Effector memory CD4-positive, alpha-beta T cell (primary cell): ENCODE results near the gene DGCR2.

Source experiments
- DNase-seq, 3 donors: peaks; one replicate each; pipeline ENCODE4 v3.0.0-alpha.2; 2020
- H3K27ac ChIP-seq: 2 replicates; pipeline ENCODE4 v1.7.0; 2013; ENCODE audit warnings: mild to moderate bottlenecking, low read length, moderate library complexity; ENCODE audit not compliant: insufficient read depth, poor library complexity, severe bottlenecking
- H3K27me3 ChIP-seq: replicated peaks from 2 replicates; pipeline ENCODE4 v1.7.0; 2013; ENCODE audit warnings: mild to moderate bottlenecking, low read length; ENCODE audit not compliant: insufficient read depth, control insufficient read depth, poor library complexity, severe bottlenecking
- H3K36me3 ChIP-seq: 2 replicates; pipeline ENCODE4 v1.7.0; 2013; ENCODE audit warnings: mild to moderate bottlenecking, low read length, moderate library complexity; ENCODE audit not compliant: control insufficient read depth, insufficient read depth
- H3K4me1 ChIP-seq: 2 replicates; pipeline ENCODE4 v1.7.0; 2013; ENCODE audit warnings: low read length, mild to moderate bottlenecking; ENCODE audit not compliant: control insufficient read depth, insufficient read depth, poor library complexity, severe bottlenecking
- H3K4me3 ChIP-seq: 2 replicates; pipeline ENCODE4 v1.7.0; 2013; ENCODE audit warnings: low read length, low read depth, mild to moderate bottlenecking; ENCODE audit not compliant: insufficient read depth, poor library complexity, severe bottlenecking
- H3K9me3 ChIP-seq: 2 replicates; pipeline ENCODE4 v1.7.0; 2013; ENCODE audit warnings: mild to moderate bottlenecking, low read length, moderate library complexity; ENCODE audit not compliant: control insufficient read depth

DGCR2 gene

DNA sequence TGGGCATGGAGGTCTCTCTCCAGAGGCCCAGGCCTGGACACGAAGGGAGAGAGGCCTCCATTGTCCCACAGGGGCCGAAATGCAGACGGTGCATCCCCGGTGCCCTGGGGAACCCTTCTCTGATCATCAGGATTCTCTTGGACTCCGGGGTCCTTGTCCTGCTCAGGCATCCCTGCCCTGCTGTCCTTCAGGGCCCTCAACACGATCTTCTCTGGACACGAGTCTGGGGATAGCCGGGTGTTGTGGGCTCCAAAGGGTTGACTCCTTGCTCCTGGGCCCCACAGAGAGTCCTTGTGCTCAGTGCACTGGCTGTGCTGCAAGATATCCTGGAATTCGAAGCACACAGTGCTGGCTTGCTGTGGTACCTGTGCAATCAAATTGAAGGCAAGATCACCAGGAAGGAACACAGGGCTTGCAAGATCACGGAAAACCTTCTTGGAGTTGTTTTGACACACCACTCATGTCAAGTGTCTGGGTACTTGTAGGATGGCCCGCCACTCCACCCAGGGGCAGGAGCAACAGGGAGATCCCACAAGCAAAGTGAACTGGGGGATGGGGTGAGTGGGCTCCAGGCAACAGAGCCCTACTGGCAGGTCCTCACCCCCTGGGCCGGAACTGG lies 124.8 kb downstream of the DGCR2 start:
- no peaks in the 10 kb centered on the region for H3K36me3 ChIP-seq
- DNase-seq: no peak
- H3K27ac ChIP-seq: no peak overlapping the region
- no peaks in the 10 kb centered on the region for H3K9me3 ChIP-seq
- no peaks in the 10 kb centered on the region for H3K4me1 ChIP-seq
- no peak overlapping the region for H3K4me3 ChIP-seq
- H3K27me3 ChIP-seq: peaks cover 13% of the 10 kb centered on the region

DNA sequence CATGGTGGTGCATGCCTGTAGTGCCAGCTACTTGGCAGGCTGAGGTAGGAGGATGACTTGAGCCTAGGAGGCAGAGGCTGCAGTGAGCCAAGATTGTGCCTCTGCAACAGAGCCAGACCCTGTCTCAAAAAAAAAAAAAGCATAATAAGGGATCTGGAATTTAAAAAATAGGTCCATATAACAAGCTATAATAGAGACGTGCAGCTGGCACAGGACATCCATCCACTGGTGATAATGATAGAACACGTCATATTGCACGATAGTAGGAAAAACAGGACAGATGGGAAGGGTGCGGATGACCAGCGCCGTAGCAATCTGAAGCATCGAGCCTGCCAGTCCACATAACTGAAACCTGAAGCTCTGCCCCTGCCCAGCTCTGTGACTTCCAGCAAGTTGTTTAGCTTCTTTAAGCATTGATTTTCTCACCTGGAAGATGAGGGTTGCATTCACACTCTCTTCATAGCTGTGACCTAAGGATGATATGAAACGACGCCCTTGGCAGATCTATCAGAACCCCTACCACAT lies 125.8 kb downstream of the DGCR2 start:
- no peak overlapping the region for H3K27ac ChIP-seq
- no peaks in the 10 kb centered on the region for H3K9me3 ChIP-seq
- no peaks in the 10 kb centered on the region for H3K36me3 ChIP-seq
- no peak overlapping the region for H3K4me3 ChIP-seq
- H3K4me1 ChIP-seq: no peaks in the 10 kb centered on the region
- DNase-seq: no peak
- H3K27me3 ChIP-seq: peaks cover 13% of the 10 kb centered on the region

DNA sequence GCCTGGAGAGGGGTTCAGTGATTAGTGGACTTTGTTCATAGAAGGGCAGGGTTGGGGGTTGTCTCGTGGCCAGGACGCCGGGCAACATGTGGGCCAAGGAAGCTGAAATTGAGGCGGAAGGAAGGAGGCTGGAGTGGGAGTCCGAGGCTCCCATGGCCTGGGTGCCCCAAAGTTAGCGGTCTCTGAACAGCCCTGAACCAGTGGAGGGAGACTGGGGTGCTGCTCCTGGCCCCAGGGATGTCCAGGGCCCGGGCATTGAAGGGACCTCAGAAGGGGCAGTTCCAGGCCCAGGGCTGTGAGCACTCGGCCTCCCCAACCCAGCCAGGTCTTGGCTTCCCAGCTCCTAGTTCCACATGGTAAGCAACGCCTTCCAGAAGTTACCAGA lies 126.9 kb downstream of the DGCR2 start:
- Histone ChIP-seq H3K4me1 (no peaks in the 10 kb centered on the region), H3K27ac (no peak overlapping the region), H3K27me3 (peaks cover 13% of the 10 kb centered on the region), H3K36me3 (no peaks in the 10 kb centered on the region), H3K4me3 (no peak overlapping the region), H3K9me3 (no peaks in the 10 kb centered on the region)
- no peak for DNase-seq

DNA sequence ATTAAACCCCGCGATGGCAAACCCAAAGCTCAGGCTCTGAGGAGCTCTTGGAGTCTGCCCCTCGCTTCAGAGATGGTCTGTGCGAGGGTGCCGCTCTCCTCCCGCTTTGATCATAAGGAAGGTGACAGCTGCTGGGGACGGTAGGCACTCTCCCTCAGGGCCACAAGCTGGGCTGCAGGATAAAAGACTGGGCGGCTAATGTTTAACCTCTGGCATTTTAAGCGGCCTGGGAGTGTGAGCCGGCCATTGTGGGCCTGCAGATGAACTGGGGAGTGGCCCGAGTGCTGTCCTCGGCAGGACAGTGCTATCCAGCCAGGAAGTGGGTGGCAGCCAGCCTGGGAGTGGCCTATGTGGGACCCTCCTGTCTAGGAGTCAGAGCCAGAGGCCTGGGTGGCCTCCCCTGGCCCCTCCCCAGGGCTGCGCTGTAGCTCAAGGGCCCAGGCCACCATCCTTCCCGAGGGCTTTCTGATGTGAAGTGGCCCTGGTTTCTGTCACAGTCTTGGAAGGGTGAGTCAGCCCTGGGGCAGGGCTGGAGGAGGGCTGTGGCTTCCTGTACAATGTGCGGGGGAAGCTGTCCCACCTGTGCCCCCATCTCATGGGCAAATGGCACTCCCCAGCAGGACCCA lies 127.4 kb downstream of the DGCR2 start:
- H3K27ac ChIP-seq: no peak overlapping the region
- H3K36me3 ChIP-seq: no peaks in the 10 kb centered on the region
- no peak for DNase-seq
- peaks cover 13% of the 10 kb centered on the region for H3K27me3 ChIP-seq
- no peaks in the 10 kb centered on the region for H3K4me1 ChIP-seq
- H3K9me3 ChIP-seq: no peaks in the 10 kb centered on the region
- H3K4me3 ChIP-seq: no peak overlapping the region

DNA sequence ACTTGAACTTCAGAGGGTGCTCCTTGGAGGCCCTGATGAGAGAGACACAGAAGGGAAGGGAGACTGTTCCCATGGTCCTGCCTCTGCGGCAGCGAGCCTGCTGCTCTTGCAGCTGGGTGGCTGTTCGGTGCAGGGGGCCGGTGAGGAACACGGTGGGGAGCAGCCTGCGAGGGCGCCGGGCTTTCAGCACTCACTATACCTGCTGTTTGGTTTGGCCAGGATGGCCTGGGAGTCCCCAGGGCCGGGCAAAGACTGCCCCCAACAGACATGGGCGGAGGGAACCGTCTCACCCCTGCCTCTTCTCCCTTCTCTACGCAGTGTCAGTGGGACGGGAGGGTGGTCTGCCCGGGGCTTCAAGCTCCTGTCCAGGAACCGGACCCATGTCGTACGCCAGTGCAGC lies 128.2 kb downstream of the DGCR2 start:
- H3K27ac ChIP-seq: no peak overlapping the region
- H3K4me3 ChIP-seq: no peak overlapping the region
- DNase-seq: no peak
- H3K27me3 ChIP-seq: peaks cover 13% of the 10 kb centered on the region
- no peaks in the 10 kb centered on the region for H3K36me3 ChIP-seq
- no peaks in the 10 kb centered on the region for H3K4me1 ChIP-seq
- H3K9me3 ChIP-seq: no peaks in the 10 kb centered on the region

DNA sequence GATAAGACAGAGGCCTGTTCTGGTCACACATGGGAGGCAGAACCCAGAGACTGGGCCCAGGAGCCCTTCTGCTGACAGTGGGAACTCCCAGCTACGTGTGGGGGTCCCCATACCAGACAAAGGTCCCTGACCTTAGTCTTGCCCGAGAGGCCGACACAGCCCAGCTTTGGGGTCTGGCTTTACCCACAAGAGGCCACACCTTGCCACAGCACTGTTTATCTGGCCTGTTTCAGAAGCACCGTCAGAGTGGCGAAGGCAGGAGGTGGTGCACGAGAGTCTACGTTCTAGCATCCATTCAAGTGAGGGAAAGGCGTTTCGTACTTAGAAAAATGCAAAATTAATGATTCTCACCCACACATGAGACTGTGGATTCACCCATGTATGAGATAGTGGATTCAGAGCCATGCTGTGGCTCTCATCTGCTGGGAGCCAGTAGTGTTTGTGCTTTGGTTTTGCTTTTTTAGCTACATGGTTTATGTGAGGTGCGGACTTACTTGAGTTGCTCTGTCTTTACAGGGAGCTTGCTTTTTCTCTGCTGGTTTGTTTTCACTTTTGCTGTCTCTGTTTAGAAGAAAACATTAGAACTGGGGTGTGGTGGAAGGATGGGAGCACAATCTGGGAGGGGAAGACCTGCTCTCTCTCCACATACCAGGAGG lies 129.5 kb downstream of the DGCR2 start:
- no peak for DNase-seq
- no peak overlapping the region for H3K4me3 ChIP-seq
- no peaks in the 10 kb centered on the region for H3K4me1 ChIP-seq
- H3K36me3 ChIP-seq: no peaks in the 10 kb centered on the region
- H3K9me3 ChIP-seq: no peaks in the 10 kb centered on the region
- peaks cover 13% of the 10 kb centered on the region for H3K27me3 ChIP-seq
- H3K27ac ChIP-seq: no peak overlapping the region

DNA sequence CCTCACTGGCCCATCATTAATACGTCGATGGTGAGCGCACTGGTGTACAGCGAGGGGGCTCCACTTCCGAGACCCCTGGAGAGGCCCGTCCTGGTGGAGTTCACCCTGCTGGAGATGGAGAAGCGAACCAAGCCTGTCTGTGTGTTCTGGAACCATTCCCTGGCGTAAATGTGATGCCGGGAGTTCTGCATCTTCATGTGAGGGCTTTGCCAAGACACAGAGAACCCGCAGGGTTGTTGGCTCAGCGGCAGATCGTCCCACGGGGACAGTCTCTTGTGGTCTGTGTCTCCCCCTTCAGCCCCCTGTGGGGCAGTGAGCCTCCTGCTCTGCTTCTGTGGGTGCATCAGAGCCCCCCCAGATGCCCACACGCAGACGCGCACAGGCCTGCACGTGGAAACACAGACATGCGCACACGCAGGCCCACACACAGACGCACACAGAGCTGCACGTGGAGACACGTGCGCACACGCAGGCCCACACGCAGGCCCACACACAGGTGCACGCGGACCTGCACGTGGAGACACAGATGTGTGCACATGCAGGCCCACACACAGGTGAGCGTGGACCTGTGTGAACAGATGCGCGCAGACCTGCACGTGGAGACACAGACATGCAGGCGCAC lies 130.3 kb downstream of the DGCR2 start:
- Histone ChIP-seq H3K9me3 (no peaks in the 10 kb centered on the region), H3K4me1 (no peaks in the 10 kb centered on the region), H3K4me3 (no peak overlapping the region), H3K36me3 (no peaks in the 10 kb centered on the region), H3K27ac (no peak overlapping the region), H3K27me3 (peaks cover 13% of the 10 kb centered on the region)
- DNase-seq: no peak

DNA sequence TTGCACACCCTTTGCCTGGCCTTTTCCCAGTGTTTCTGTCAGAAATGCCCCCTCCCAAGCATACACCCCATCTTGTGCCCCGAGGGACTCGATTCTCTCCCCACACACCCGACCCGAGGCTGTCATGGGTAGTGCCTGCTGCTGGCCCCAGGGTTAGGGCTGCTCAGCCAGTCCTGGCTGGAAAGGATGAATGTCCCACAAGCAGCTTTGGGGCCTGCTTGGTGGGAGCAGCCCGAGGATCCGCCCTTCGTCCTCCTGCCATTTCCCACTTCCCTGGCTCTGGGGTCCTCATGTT lies 131.1 kb downstream of the DGCR2 start:
- H3K27ac ChIP-seq: no peak overlapping the region
- H3K9me3 ChIP-seq: no peaks in the 10 kb centered on the region
- no peak overlapping the region for H3K4me3 ChIP-seq
- no peaks in the 10 kb centered on the region for H3K36me3 ChIP-seq
- no peaks in the 10 kb centered on the region for H3K4me1 ChIP-seq
- DNase-seq: no peak
- H3K27me3 ChIP-seq: peaks cover 13% of the 10 kb centered on the region

DNA sequence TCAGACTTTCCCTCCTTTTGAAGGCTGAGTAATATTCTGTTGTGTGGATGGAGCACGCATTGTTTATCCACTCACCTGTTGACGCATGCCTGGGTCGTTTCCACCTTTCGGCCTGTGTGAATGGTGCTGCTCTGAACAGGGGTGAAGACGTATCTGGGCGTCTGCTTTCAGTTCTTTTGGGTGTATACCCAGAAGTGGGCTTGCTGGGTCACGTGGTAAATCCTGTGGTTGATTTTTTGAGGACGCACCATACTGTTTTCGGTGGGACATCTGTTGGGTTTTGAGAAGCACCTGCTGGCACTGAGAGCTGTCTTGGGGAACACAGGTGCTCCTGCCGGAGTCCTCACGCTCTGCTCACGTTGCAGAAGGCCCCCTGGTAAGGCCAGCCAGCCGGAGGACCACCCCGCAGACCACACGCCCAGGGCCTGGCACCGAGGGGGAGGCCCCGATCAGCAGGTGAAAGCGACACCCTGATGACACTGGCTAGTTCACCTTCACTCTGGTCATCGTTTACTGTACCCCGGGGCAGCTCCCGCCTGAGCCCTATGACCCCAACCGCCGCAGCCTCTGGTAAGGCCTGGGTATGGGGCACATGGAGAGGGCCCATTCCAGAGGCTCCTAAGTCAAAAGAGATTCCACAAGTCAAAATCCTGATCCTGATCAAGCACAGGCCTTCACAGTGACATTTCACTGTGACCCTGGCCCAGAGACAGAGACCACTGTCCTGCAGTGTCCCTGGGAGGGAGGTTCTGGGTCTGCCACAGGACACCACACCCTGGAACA lies 131.7 kb downstream of the DGCR2 start:
- no peak for DNase-seq
- H3K4me3 ChIP-seq: no peak overlapping the region
- no peaks in the 10 kb centered on the region for H3K4me1 ChIP-seq
- peaks cover 13% of the 10 kb centered on the region for H3K27me3 ChIP-seq
- no peaks in the 10 kb centered on the region for H3K9me3 ChIP-seq
- H3K36me3 ChIP-seq: no peaks in the 10 kb centered on the region
- H3K27ac ChIP-seq: no peak overlapping the region
